CD4-positive, alpha-beta T cell treated with Interleukin-21 for 1 hour (primary cell): ENCODE data around the gene ARL16.

Experiments used
- DNase-seq: peaks from one replicate; pipeline ENCODE4 v3.0.0-alpha.2; 2020

ARL16 gene

GRCh38 chr17:81695211-81695610 lies 11.6 kb upstream of the ARL16 start:
- no peak for DNase-seq

GRCh38 chr17:81694810-81695209 lies 11.2 kb upstream of the ARL16 start:
- DNase-seq, result no peak

GRCh38 chr17:81693509-81694210 lies 10.1 kb upstream of the ARL16 start:
- DNase-seq, result no peak

GRCh38 chr17:81691608-81692007 lies 8.0 kb upstream of the ARL16 start:
- no peak for DNase-seq

- DNase-seq, result no peak
These were observed 7.6 kb upstream of the ARL16 start for GRCh38 chr17:81691196-81691595.

GRCh38 chr17:81690549-81690948 lies 7.0 kb upstream of the ARL16 start:
- DNase-seq, result no peak

GRCh38 chr17:81690066-81690465 lies 6.5 kb upstream of the ARL16 start:
- DNase-seq, result no peak

GRCh38 chr17:81688616-81689015 lies 5.0 kb upstream of the ARL16 start:
- no peak for DNase-seq

- DNase-seq, result no peak
These were observed 4.4 kb upstream of the ARL16 start for GRCh38 chr17:81687770-81688541.

GRCh38 chr17:81686614-81687013 lies 3.0 kb upstream of the ARL16 start:
- DNase-seq, result no peak

- no peak for DNase-seq
These were observed 1.5 kb upstream of the ARL16 start for GRCh38 chr17:81685108-81685507.

- no peak for DNase-seq
These were observed 880 bp upstream of the ARL16 start for GRCh38 chr17:81684442-81684911.

GRCh38 chr17:81683208-81683583 lies 401 bp downstream of the ARL16 start:
- DNase-seq, result no peak

GRCh38 chr17:81682565-81683207 lies 911 bp downstream of the ARL16 start:
- DNase-seq, result no peak

- DNase-seq, result no peak
These were observed 1.9 kb downstream of the ARL16 start for GRCh38 chr17:81681672-81682071.

GRCh38 chr17:81680150-81680549 lies 3.4 kb downstream of the ARL16 start:
- no peak for DNase-seq

GRCh38 chr17:81676906-81677305 lies 6.7 kb downstream of the ARL16 start:
- DNase-seq, result no peak

- peak; percentile 45 for DNase-seq
These were observed 7.9 kb downstream of the ARL16 start for GRCh38 chr17:81675515-81676221.

- no peak for DNase-seq
These were observed 9.9 kb downstream of the ARL16 start for GRCh38 chr17:81673561-81674258.

- DNase-seq, result no peak
These were observed 10.6 kb downstream of the ARL16 start for GRCh38 chr17:81672954-81673353.

- DNase-seq, result no peak
These were observed 11.1 kb downstream of the ARL16 start for GRCh38 chr17:81672504-81672903.

GRCh38 chr17:81667754-81668153 lies 15.8 kb downstream of the ARL16 start:
- DNase-seq, result no peak
